HK-2 (cell line): ENCODE measurements around the gene ACCSL.

ENCODE experiments used
- DNase-seq: peaks from one replicate; pipeline ENCODE4 v3.0.0-alpha.2; 2018; ENCODE audit not compliant: unreplicated experiment

ACCSL gene

DNA sequence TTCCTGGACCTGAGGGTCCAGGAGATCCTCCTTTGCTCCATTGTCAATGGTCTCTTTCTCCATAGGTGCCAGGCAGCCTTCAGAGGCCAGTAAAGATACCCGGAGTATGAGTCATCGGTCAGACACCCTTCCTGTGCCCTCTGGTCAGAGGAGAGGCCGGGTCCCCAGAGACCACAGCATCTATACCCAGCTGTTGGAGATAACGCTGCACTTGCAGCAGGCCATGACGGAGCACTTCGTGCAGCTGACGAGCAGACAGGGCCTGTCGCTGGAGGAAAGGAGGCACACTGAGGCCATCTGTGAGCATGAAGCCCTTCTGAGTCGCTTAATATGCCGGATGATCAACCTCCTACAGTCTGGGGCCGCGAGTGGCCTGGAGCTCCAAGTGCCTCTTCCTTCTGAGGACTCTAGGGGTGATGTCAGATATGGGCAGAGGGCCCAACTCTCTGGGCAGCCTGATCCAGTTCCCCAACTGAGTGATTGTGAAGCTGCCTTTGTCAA lies at the start of gene ACCSL:
TSS of gene ACCSL (plus strand) at position 51 of the 501 bp plus-strand sequence. CDS start at position 107, 56 bp downstream.
- DNase-seq: no peak

DNA sequence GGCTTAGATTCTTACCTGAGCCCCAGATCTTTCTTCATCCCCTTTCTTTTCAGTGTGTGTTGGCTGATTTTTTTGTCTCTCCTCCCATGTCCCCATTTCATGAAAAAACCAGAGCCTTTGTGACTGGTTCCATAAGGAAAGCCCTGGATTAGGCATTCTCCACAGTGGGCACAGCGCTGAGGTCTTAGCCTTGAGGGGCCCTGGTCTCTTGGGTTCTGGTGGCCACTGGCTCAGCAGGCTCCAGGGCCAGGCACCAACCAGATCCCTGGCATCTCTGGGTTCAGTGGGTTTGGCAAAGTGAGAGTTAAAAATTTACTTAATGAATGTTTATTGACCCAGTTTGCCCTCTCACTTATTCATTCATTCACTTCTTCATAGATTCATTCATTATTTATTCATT lies 49.5 kb upstream of the ACCSL start:
- DNase-seq: no peak

GRCh38 chr11:44000731-44001130 lies 47.0 kb upstream of the ACCSL start:
- DNase-seq: no peak

DNA sequence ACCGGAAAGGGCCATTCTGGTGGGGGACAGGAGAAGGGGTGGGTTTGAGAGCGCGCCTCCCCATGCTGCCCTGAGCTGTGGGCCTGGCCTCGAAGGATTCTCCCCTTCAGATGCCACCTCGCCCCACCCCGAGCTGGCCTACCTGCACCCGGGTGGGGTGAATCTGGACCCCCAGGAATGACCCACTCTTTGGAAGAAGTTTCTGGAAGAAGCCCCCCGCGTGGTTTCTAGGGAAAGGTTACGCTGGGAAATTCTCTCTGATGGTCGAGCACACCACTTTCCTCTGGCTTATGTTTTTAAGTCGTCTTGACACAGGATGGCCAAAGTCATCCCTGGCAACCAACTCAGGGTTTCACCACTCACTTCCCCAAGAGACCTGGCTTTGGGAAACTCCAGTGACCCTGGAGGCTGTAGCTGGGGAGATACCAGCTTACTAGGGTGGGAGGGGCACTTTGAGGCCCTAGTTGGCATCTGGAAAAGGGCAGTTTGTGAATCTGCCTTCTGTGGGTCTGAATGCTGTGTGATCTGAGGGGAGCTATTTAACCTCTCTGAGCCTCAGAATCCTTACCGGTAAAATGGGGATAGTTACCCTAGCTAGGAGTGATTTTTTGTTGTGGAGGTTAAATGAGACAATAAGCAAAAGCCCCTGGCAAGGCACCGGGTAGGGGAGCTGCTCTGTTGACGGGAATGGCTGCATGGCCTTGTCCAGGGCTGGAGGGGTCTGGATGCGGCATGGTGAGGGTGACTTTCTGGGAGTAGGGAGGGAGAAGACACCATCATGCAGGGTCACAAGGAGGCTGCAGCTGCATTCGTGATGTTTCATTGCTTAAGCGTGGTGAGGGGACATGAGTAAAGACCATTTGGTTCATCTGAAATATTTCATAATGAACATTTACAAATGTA lies 45.3 kb upstream of the ACCSL start:
- DNase-seq: no peak

DNA sequence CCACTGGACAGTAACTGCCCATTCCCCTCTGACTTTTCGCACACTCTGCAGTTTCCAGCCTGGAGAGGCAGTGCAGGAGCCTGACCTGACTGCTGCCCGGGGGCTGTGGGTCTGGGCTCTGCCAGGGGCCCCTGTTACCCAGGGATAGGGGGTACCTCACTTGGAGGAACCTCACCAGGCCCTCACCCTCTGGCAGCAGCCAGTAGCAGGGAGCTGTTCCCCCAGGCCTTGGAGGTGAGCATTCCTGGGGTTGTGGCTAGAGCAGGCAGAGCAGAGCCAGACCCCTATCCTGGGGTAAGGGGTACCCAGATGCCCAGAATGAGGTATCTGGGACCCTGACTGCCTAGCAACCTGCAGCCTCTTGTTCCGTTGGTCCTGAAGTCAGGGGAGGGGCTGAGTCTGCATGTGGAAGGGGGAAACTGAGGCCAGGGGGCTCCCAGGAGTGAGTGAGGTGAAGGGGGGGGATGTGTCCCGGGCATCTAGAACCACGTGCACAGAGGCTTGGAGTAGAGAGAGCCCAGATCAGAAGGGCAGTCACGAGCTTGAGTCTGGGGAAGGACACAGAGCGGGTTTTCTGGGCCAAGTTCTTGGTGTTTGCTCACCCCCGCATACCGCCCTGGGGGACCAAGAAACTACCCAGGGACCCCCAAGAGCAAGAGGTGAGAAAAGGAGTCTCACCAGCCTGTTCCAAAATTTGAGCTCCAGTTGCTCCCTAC lies 43.9 kb upstream of the ACCSL start:
- DNase-seq: no peak

GRCh38 chr11:44004452-44005062 lies 43.2 kb upstream of the ACCSL start:
- no peak for DNase-seq

DNA sequence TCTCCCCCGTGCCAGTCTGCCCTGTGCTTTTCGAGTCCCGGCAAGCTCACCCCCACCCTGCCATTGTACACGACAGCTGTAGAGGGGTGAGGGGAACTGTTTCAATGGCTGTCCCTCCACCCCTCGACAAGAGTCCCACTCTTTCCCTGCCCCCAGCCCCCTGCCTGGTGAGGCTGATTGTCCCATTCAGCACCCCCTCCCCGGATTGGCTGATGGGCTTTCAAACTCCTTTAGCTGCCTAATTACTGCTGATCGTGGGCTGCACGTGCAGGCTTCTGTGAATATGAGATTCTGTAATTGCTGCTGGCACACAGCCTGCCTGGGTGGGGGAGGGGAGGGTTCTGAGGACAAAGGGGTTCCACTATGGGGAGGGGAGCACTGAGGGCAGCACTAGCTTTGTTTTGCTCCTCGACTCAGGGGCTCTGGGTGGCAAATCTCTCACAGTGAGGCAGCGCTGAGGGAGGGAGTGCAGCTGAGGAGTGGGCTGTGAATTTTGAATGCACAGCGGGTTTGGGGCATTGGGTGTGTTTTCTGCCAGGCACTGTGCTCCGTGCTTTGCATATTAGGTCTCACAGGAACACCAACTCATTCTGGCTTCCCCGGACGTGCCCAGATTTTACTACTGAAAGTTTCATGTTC lies 42.6 kb upstream of the ACCSL start:
- DNase-seq: no peak

GRCh38 chr11:44005956-44006355 lies 41.8 kb upstream of the ACCSL start:
- no peak for DNase-seq

GRCh38 chr11:44006917-44007361 lies 40.8 kb upstream of the ACCSL start:
- no peak for DNase-seq

DNA sequence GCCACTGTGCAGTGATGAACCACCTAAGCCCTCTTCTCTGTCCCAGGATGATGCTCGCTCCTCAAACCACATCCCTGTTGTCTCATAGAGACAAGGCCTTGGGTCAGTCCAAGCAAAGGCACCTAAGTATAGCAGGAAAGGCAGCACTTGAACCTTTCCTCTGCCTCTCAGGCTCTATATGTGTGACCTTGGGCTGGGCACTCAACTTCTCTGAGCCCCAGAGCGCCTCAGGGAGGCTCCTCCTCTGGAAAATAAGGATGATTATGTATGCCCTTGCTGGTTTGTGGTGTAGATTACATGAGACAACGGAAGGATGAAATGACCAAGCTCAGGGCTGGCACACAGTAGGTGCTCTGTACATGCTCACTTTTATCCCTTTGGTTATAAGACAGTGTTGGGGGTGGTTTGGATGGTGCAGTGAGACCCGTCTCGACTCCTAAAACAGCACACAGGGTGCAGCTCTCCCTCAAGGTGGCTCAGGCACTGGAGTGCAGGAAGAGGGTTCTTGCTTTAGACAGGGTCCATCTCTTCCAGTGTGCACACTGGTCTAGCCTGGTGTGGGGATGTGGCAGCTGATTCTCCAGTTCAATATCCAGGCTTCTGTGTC lies 40.2 kb upstream of the ACCSL start:
- no peak for DNase-seq

- DNase-seq: no peak
Observed at GRCh38 chr11:44008088-44008501, 39.7 kb upstream of the ACCSL start.

DNA sequence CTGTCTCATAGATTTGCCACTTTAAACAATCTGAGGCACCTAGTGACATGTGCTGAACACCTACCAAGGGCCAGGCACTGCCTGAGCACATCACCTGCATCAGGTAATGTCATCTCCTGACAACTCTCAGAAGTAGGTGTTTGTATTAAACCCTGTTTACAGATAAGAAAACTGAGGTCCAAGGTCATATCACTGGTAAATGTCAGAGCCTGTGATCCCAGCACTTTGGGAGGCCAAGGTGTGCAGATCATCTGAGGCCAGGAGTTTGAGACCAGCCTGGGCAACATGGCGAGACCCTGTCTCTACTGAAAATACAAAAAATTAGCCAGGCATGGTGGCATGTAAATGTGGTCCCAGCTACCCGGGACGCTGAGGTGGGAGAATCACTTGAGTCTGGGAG lies 39.1 kb upstream of the ACCSL start:
- DNase-seq: no peak

GRCh38 chr11:44010789-44011251 lies 37.0 kb upstream of the ACCSL start:
- DNase-seq: no peak

- DNase-seq: no peak
Observed at GRCh38 chr11:44011797-44012196, 36.0 kb upstream of the ACCSL start.

- DNase-seq: no peak
Observed at GRCh38 chr11:44014968-44015623, 32.7 kb upstream of the ACCSL start.

- DNase-seq: no peak
Observed at GRCh38 chr11:44015624-44016007, 32.2 kb upstream of the ACCSL start.

- no peak for DNase-seq
Observed at GRCh38 chr11:44016131-44016530, 31.6 kb upstream of the ACCSL start.

- DNase-seq: no peak
Observed at GRCh38 chr11:44016546-44017442, 31.0 kb upstream of the ACCSL start.

DNA sequence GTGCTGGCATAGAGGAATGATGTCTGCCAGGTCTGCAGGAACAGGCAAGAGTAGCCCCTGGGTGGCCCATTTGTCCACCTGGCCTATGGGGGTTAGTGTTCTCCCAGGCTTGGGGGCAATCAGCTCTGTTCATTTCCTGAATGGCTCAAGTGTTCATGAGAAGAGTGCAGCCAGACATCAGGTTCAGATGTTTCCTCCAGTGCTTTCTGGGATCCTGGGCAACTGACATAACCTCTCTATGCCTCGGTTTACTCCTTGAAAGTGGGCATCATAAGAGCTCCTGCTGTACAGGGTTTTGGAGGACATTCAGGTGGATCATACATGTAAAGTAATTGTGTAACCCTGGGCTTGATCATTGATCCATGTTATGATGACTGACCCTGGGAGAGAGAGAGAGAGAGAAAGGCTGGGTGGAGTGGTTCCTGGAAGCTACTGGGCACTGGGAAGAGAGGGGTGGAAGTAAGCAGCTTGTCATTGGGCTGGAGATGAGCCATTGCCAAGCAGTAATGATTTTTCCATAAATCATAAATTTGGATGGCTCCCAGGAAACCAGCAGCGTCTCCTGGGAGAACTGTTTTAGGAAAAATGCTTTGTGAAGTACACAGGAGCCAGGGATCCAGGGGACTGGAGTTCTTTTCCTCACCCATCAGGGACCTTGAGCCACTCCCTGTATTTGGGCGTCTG lies 30.2 kb upstream of the ACCSL start:
- no peak for DNase-seq
